ENCODE data around the gene NT5DC2.

DNA sequence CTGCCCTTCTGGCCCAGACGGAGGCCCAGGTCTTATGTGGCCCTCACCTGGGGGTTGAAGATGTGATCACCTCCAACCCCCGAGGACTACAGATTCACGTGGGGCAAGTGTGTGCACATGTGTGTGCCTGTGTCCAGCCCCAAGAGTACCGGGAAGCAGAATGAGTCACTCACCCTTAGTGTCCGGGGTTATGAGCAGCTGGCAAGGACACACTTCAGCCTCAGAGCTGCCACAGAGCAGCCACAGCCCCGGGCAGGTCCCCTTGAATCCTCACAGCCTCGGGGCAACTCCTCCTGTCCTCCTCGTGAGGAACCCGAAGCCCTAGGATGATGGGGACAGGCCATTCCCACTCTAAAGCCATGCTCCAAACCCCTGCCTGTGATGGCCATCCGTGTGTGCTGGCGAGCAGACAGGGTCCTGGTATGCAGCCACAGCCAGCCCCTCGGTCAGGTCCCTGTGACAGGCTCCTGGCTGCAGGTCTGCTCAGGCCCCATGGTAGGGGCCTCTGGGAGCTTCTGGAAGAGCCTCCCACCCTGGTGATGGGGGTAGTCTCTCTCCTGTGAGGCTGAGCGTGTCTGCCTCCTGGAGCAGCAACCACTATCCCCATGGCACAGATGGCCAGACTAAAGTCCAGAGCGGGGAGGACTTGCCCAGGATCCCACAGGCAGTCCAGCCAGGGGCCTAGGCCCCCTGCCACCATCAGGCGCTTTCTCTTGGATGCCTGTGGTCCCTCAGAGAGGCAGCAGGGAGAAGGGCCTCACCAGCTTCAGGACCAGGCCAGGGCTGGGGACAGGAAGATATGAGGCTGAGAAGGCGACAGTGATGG lies 37.7 kb downstream of the NT5DC2 start:
- TF ChIP-seq CTCF (IDR thresholded peaks at IDR 0.05) (no peak), POLR2A (IDR thresholded peaks at IDR 0.05) (no peak)
